HL-60 (cell line): Measurements from ENCODE around the gene BSG.
A peak's percentile ranks its signal among the peaks of the same experiment; 100 is the strongest.

Experiments
- DNase-seq, 2 experiments: peaks; one replicate each; pipeline ENCODE4 v3.0.0-alpha.2; 2010 to 2020; ENCODE audit warnings: low read depth in 1 of 2, low spot score in 1 of 2
- H3K27ac ChIP-seq: fragments of 250-450 bp; sonication (Bioruptor Pico); replicated peaks from 2 replicates; pipeline ENCODE4 v1.5.1; 2020; ENCODE audit warnings: mild to moderate bottlenecking, moderate library complexity
- H3K27me3 ChIP-seq: fragments of 250-450 bp; sonication (Bioruptor Pico); 2 replicates; pipeline ENCODE4 v1.5.1; 2021; ENCODE audit warnings: mild to moderate bottlenecking, moderate library complexity; ENCODE audit not compliant: insufficient read depth, poor library complexity, severe bottlenecking
- H3K4me3 ChIP-seq: replicated peaks from 2 replicates; pipeline ENCODE4 v1.5.1; 2011; ENCODE audit warnings: mild to moderate bottlenecking, control low read depth, low read length; ENCODE audit not compliant: insufficient read depth
- GABPA ChIP-seq: IDR thresholded peaks from 2 replicates; pipeline ENCODE4 v1.6.1; 2012; ENCODE audit warnings: low read depth
- POLR2AphosphoS5 ChIP-seq: IDR thresholded peaks from 2 replicates; pipeline ENCODE4 v1.6.1; 2012; ENCODE audit warnings: low read depth
- SPI1 ChIP-seq: IDR thresholded peaks from 2 replicates; pipeline ENCODE4 v1.6.1; 2012; ENCODE audit warnings: low read depth, mild to moderate bottlenecking, borderline replicate concordance
- TF ChIP-seq, protein P1 (sequence below): IDR thresholded peaks from 2 replicates; pipeline ENCODE4 v1.6.1; 2012; ENCODE audit warnings: low read depth; ENCODE audit not compliant: insufficient replicate concordance
- TF ChIP-seq, protein P2 (sequence below): IDR thresholded peaks from one replicate; pipeline ENCODE4 v1.5.1; 2011; ENCODE audit warnings: low read length, control low read depth, inconsistent platforms; ENCODE audit not compliant: insufficient read depth

Gene BSG

DNA sequence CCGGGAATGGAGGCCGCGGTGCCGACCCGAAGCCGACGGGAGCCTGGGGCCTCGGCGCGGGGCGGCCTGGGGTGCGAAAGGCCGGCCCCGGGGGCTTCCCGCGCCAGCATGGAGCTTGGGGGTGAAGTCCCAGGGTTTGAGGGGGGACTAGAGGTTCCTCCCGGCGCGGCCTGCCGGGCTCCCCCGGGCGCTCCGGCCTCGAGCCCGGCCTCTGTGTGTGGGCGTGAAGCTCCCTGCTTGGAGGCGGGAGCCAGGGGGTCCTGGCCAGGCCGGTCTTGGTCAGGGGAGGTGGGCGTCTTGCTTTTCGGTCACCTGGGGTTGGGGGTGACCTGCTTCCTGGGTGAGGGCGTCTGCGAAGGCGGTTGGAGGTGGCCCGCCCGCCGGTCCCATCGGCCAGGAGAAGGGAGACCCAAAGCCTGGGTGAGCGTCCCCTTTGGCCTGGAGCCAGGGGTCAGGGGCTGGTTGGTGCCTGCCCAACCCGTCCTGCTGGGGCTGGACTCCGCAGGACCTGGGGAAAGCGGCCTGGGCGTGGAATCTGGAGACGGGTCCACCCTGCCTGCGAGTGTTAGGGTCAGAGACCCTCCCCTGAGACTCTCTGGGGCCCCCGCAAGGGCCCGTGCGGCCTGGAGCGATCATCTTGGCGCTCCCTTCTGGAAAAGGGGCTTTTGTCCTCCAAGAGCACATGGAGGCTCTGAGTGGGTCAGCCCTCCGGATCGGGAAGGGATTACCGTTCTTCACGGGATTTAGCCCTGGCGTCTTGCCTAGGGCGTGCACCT, 535 bp downstream of the BSG start:
- Histone ChIP-seq H3K27ac (peak overlapping the region; percentile 98), H3K27me3 (no peaks in the 10 kb centered on the region), H3K4me3 (peak overlapping the region; percentile 95)
- DNase-seq, result peak in 1 of 2 experiments; percentile 23
- TF ChIP-seq, protein P1, sequence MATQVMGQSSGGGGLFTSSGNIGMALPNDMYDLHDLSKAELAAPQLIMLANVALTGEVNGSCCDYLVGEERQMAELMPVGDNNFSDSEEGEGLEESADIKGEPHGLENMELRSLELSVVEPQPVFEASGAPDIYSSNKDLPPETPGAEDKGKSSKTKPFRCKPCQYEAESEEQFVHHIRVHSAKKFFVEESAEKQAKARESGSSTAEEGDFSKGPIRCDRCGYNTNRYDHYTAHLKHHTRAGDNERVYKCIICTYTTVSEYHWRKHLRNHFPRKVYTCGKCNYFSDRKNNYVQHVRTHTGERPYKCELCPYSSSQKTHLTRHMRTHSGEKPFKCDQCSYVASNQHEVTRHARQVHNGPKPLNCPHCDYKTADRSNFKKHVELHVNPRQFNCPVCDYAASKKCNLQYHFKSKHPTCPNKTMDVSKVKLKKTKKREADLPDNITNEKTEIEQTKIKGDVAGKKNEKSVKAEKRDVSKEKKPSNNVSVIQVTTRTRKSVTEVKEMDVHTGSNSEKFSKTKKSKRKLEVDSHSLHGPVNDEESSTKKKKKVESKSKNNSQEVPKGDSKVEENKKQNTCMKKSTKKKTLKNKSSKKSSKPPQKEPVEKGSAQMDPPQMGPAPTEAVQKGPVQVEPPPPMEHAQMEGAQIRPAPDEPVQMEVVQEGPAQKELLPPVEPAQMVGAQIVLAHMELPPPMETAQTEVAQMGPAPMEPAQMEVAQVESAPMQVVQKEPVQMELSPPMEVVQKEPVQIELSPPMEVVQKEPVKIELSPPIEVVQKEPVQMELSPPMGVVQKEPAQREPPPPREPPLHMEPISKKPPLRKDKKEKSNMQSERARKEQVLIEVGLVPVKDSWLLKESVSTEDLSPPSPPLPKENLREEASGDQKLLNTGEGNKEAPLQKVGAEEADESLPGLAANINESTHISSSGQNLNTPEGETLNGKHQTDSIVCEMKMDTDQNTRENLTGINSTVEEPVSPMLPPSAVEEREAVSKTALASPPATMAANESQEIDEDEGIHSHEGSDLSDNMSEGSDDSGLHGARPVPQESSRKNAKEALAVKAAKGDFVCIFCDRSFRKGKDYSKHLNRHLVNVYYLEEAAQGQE, result no peak
- TF ChIP-seq POLR2AphosphoS5 (no peak), SPI1 (no peak), GABPA (no peak)
- TF ChIP-seq, protein P2, sequence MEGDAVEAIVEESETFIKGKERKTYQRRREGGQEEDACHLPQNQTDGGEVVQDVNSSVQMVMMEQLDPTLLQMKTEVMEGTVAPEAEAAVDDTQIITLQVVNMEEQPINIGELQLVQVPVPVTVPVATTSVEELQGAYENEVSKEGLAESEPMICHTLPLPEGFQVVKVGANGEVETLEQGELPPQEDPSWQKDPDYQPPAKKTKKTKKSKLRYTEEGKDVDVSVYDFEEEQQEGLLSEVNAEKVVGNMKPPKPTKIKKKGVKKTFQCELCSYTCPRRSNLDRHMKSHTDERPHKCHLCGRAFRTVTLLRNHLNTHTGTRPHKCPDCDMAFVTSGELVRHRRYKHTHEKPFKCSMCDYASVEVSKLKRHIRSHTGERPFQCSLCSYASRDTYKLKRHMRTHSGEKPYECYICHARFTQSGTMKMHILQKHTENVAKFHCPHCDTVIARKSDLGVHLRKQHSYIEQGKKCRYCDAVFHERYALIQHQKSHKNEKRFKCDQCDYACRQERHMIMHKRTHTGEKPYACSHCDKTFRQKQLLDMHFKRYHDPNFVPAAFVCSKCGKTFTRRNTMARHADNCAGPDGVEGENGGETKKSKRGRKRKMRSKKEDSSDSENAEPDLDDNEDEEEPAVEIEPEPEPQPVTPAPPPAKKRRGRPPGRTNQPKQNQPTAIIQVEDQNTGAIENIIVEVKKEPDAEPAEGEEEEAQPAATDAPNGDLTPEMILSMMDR, result no peak

GRCh38 chr19:573519-573825, 1.1 kb downstream of the BSG start:
- no peak for DNase-seq
- Histone ChIP-seq H3K4me3 (peak overlapping the region; percentile 95), H3K27me3 (no peaks in the 10 kb centered on the region), H3K27ac (peak overlapping the region; percentile 98)
- TF ChIP-seq, protein P2, result no peak
- TF ChIP-seq SPI1 (no peak), GABPA (no peak), POLR2AphosphoS5 (no peak)
- TF ChIP-seq, protein P1, result no peak

- peak overlapping the region; percentile 95 for H3K4me3 ChIP-seq
- H3K27ac ChIP-seq, result peak overlapping the region; percentile 37
- H3K27me3 ChIP-seq, result no peaks in the 10 kb centered on the region
- peak in 1 of 2 experiments; percentile 46 for DNase-seq
- TF ChIP-seq, protein P1, result no peak
- TF ChIP-seq POLR2AphosphoS5 (no peak), SPI1 (no peak), GABPA (no peak)
- TF ChIP-seq, protein P2, result no peak
These were observed 2.5 kb downstream of the BSG start for GRCh38 chr19:574658-575526.
